ENCODE results near the gene TUBD1.

Gene TUBD1

GRCh38 chr17:59814685-59815084 lies 78.1 kb downstream of the TUBD1 start:
- DNase-seq: no peak

- no peak for DNase-seq
Measured at GRCh38 chr17:59814276-59814675, 78.5 kb downstream of the TUBD1 start.

GRCh38 chr17:59812139-59812538 lies 80.6 kb downstream of the TUBD1 start:
- no peak for DNase-seq

- no peak for DNase-seq
Measured at GRCh38 chr17:59811209-59811608, 81.5 kb downstream of the TUBD1 start.

GRCh38 chr17:59810894-59811153 lies 81.9 kb downstream of the TUBD1 start:
- no peak for DNase-seq

Data from NCI-H2171 treated with DMSO at 0.1 percent for 48 hours (cell line).